Kasumi-1 (cell line): ENCODE results near the gene NAALADL2.

Experiments used
- DNase-seq, 2 experiments: peaks; one replicate each; lab custom pipeline; 2025; lab: John Stamatoyannopoulos, UW

Gene NAALADL2

GRCh38 chr3:174960898-174961297 lies 101.8 kb downstream of the NAALADL2 start:
- DNase-seq, result no peak

- DNase-seq, result no peak
Measured at GRCh38 chr3:174973465-174973864, 114.3 kb downstream of the NAALADL2 start.

GRCh38 chr3:174986685-174987084 lies 127.6 kb downstream of the NAALADL2 start:
- DNase-seq, result no peak

- DNase-seq, result no peak
Measured at GRCh38 chr3:175001091-175001490, 142.0 kb downstream of the NAALADL2 start.

GRCh38 chr3:175002732-175003143 lies 143.6 kb downstream of the NAALADL2 start:
- no peak for DNase-seq

GRCh38 chr3:175003590-175003989 lies 144.5 kb downstream of the NAALADL2 start:
- DNase-seq, result no peak

GRCh38 chr3:175005193-175005592 lies 146.1 kb downstream of the NAALADL2 start:
- DNase-seq, result no peak

GRCh38 chr3:175005881-175006280 lies 146.7 kb downstream of the NAALADL2 start:
- DNase-seq, result no peak

- DNase-seq, result no peak
Measured at GRCh38 chr3:175007306-175007705, 148.2 kb downstream of the NAALADL2 start.

- DNase-seq, result no peak
Measured at GRCh38 chr3:175009295-175009694, 150.2 kb downstream of the NAALADL2 start.

GRCh38 chr3:175015056-175015635 lies 156.0 kb downstream of the NAALADL2 start:
- DNase-seq, result no peak

- DNase-seq, result no peak
Measured at GRCh38 chr3:175018946-175019727, 160.0 kb downstream of the NAALADL2 start.

- DNase-seq, result no peak
Measured at GRCh38 chr3:175020101-175020500, 161.0 kb downstream of the NAALADL2 start.

- no peak for DNase-seq
Measured at GRCh38 chr3:175029828-175030227, 170.7 kb downstream of the NAALADL2 start.

GRCh38 chr3:175039875-175040274 lies 180.7 kb downstream of the NAALADL2 start:
- no peak for DNase-seq

GRCh38 chr3:175041369-175041768 lies 182.2 kb downstream of the NAALADL2 start:
- DNase-seq, result no peak

GRCh38 chr3:175046601-175047000 lies 187.5 kb downstream of the NAALADL2 start:
- no peak for DNase-seq

GRCh38 chr3:175047786-175048185 lies 188.7 kb downstream of the NAALADL2 start:
- DNase-seq, result no peak

- DNase-seq, result no peak
Measured at GRCh38 chr3:175057401-175057800, 198.3 kb downstream of the NAALADL2 start.

- no peak for DNase-seq
Measured at GRCh38 chr3:175059788-175060187, 200.7 kb downstream of the NAALADL2 start.

GRCh38 chr3:175065497-175065896 lies 206.4 kb downstream of the NAALADL2 start:
- no peak for DNase-seq

- DNase-seq, result no peak
Measured at GRCh38 chr3:175066617-175067415, 207.7 kb downstream of the NAALADL2 start.

- DNase-seq, result no peak
Measured at GRCh38 chr3:175068587-175068986, 209.5 kb downstream of the NAALADL2 start.
